HG03558 (cell line): Measurements from ENCODE around the gene KCNK15.

Experiments
- ATAC-seq: cut with Tn5 transposase; IDR thresholded peaks from one replicate; pipeline ENCODE4 v1.9.1; 2021; ENCODE audit warnings: moderate number of reproducible peaks; ENCODE audit not compliant: unreplicated experiment; ENCODE audit errors: extremely low read depth

Gene KCNK15

GRCh38 chr20:44733341-44734069 is 12.2 kb upstream of the KCNK15 start:
- ATAC-seq, result no peak

GRCh38 chr20:44734938-44735337 is 10.7 kb upstream of the KCNK15 start:
- ATAC-seq, result no peak

GRCh38 chr20:44735816-44736169 is 9.9 kb upstream of the KCNK15 start:
- no peak for ATAC-seq

DNA sequence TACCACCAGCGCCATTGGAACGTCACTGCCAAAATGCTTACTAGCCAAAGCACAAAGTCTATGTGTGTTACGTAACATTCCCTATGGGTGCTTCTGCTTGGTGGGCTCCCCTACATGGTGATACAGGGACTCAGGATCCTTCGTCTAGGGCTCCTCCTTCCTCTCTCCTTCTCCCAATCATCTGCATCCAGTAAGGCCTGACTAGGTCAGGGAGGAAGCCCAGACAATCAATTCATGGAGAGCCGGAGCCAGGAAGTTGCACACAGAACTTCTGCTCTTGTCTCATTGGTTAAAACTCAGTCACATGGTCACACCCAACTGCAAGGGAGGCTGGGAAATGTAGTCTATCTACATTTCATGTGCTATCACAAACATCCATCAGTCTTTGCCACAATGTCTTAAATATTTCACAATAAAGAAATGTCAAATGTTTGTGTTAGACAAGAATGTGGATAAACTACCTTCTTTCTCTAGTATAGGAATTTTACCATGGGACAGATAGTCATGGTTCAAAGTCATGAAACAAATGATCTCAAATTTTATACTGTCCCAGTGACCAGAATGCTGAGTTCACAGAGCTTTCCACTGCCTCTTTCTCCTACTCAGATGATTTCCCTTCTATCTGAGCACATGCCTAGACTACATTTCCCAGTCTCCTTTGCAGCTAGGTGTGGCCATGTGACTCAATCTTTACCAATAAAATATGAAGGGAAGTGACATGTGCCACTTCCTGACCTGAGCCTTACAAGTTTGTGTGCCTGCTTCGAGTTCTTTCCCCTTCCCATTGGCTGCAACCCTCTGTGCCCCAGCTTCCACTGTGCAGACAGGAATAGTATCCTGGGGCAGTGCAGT is 9.3 kb upstream of the KCNK15 start:
- no peak for ATAC-seq

- no peak for ATAC-seq
Measured at GRCh38 chr20:44737116-44737515, 8.5 kb upstream of the KCNK15 start.

- no peak for ATAC-seq
Measured at GRCh38 chr20:44738813-44739477, 6.7 kb upstream of the KCNK15 start.

- ATAC-seq, result no peak
Measured at GRCh38 chr20:44739942-44740341, 5.7 kb upstream of the KCNK15 start.

- no peak for ATAC-seq
Measured at GRCh38 chr20:44742304-44743079, 3.2 kb upstream of the KCNK15 start.

DNA sequence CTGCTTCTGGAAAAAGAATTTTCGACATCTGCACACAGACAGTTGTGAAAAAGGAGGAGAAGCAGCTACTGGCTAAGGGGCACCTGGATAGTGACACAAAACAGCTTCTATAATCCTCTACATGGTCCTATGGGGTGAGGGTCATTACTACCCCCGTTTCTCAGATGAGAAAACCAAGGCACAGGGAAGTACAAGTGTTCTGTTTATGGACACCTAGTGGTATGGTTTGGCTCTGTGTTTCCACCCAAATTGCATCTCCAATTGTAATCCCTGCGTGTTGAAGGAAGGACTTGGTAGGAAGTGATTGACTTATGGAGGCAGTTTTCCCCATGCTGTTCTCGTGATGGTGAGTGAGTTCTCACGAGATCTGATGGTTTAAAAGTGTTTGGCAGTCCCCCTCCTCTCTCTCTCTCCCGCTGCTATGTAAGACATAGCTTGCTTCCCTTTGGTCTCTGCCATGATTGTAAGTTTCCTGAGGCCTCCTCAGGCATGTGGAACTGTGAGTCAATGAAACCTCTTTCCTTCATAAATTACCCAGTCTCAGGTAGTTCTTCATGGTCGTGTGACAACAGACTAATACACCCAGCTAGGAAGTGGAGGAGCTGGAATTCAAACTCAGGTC is 2.5 kb upstream of the KCNK15 start:
- no peak for ATAC-seq

DNA sequence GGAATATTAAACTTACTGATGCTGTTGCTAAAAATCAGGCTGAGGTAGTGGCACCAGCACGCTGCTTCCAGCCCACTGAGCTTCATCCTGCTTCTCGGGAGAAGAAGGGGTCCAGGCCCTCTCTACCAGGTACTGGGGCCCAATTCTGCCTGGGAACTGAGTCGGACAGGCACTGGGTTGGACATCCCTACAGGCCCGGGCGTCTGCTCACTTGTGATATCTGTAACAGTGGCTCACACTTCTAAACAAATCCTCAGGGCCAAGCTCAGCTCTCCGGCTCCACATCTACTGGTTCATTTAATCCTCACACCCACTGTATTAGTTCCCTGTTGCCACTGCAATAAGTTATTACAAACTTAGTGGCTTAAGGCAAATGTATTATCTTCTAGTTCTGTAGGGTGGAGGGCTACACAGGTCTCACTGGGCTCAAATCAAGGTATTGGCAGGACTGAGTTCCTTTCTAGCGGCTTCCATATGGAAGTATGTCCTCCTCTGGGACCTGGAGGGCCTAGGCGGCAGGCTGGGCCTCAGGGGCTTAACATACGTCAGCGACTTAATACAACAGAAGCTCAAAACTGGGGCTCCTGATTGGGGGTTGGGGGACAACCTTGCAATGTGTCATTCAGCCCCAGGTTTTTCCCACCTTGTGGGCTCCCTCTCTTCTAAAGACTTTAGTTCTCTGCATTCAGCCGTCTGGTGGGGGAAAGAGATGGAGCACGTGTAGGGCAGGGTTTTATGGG is 1.6 kb upstream of the KCNK15 start:
- ATAC-seq, result no peak

DNA sequence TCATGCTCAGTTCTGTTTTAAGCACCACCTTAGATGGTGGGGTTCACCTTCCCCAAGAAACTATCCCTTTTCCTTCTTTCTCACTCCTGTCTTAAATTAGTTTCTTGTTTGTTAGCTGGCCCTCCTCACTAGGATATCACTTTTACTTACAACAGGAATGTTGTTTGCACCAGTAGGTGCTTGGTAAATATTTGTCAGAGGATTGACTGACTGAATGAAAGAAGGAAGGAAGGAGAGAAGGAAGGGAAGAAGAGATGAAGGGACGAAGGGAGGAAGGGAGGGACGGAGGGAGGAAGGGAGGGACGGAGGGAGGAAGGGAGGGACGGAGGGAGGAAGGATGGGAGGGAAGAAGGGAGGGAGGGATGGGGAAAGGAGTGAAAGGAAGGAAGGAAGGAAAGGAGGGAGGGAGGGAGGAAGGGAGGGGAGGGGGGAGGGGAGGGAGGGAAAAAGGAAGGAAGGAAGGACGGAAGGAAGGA is 505 bp upstream of the KCNK15 start:
- no peak for ATAC-seq

DNA sequence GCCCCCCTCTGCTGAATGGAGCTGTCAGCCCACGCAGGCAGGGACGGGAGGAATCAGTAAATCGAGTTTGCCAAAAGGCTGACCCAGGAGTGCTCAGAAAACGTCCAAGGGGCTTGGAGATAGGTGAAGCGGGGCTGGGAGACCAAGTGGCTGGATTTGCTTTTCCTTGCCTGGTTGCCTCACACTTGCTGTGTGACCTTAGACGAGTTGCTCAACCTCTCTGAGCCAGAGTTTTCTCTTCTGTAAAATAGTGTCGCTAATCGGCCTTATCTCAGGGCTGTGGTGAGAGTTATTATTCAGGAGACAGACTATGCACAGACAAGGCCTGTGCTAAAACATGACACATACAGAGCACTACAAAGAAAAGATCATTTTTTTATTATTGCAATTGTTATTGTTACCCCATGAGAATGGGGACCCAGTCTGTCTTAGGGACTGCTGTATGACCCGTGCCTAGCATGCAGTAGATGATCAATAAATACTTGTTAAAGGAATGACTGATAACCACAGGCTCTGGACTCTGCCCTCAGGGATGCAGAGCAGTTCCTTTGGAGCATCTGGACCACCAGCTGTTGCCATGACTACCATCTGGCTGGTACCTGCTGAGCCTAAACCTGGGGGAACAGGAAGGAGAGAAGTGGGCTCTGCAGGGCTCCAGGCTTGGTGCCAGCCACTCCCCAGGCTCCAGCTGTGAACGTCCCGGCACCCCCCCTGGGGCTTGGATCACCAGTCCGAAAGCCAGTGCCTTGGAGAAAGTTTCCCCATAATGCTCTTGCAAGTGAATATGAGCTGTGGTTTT is 901 bp downstream of the KCNK15 start:
- ATAC-seq, result no peak

GRCh38 chr20:44747166-44748004 is 1.7 kb downstream of the KCNK15 start:
- ATAC-seq, result no peak

GRCh38 chr20:44748005-44748370 is 2.3 kb downstream of the KCNK15 start:
- ATAC-seq, result no peak

GRCh38 chr20:44750081-44750805 is 4.6 kb downstream of the KCNK15 start:
- no peak for ATAC-seq

GRCh38 chr20:44752099-44752931 is 6.7 kb downstream of the KCNK15 start:
- ATAC-seq, result no peak
